GM12878 (cell line): ENCODE results near the gene KICS2. TPM values are rescaled to one million over a fixed set of nuclear protein-coding genes. Genes with fewer than 3 reads are reported as not detected.

Experiments
- ATAC-seq: fragments of 200-7000 bp; cut with Tn5 transposase; 3 replicates; pipeline ENCODE4 v1.9.1; 2020; ENCODE audit warnings: mild to moderate bottlenecking, moderate library complexity
- BruUV-seq: library from RNA; stranded (reverse); fragments of 400-500 nt; replicated peaks from 2 replicates; lab custom pipeline; 2021; lab: Mats Ljungman, UMichigan
- CTCF ChIA-PET: fragments of 300-600 bp; sonication (Branson Sonifier 250); formaldehyde crosslinking; extraction: SDS; loops from one replicate; lab custom pipeline; 2021; ENCODE audit warnings: inconsistent platforms; lab: Yijun Ruan, JAX
- POLR2A ChIA-PET: fragments of 350-600 bp; formaldehyde crosslinking; extraction: SDS; loops from one replicate; lab custom pipeline; 2021; ENCODE audit warnings: inconsistent platforms; lab: Charles Lee
- RAD21 ChIA-PET: fragments of 300-600 bp; sonication (Branson Sonifier 250); formaldehyde crosslinking; loops from one replicate; lab custom pipeline; 2023; ENCODE audit warnings: antibody characterized with exemption; ENCODE audit not compliant: unreplicated experiment; lab: Charles Lee
- SMC1A ChIA-PET: fragments of 300-600 bp; sonication (Branson Sonifier 250); formaldehyde crosslinking; loops from one replicate; lab custom pipeline; 2023; ENCODE audit not compliant: unreplicated experiment, uncharacterized antibody; lab: Charles Lee
- DNase-seq: peaks from one replicate; pipeline ENCODE4 v3.0.0-alpha.2; 2011; ENCODE audit warnings: low read depth, low spot score
- FAIRE-seq: peaks from 3 replicates; lab custom pipeline; 2011; peaks lifted over from hg19 to GRCh38; lab: Jason Lieb, UNC
- H2AFZ ChIP-seq: 2 replicates; pipeline ENCODE4 v1.6.0; 2011; ENCODE audit warnings: low read depth, low read length, control low read depth; ENCODE audit not compliant: control insufficient read depth
- H3K27ac ChIP-seq: 2 replicates; pipeline ENCODE4 v1.5.1; 2011; ENCODE audit warnings: control low read depth; ENCODE audit not compliant: control insufficient read depth, insufficient read depth
- H3K27me3 ChIP-seq, 2 experiments: replicated peaks in 1 of 2; 2 replicates each; pipeline versions ENCODE4 v1.6.0 to v1.6.1; 2011; ENCODE audit warnings: low read length in 1 of 2; ENCODE audit not compliant: control insufficient read depth in 2 of 2, insufficient read depth in 2 of 2
- H3K36me3 ChIP-seq, 2 experiments: 2 replicates each; pipeline ENCODE4 v1.5.1; 2011; ENCODE audit warnings: low read length in 1 of 2; ENCODE audit not compliant: control insufficient read depth in 2 of 2, insufficient read depth in 2 of 2
- H3K4me1 ChIP-seq: 2 replicates; pipeline ENCODE4 v1.6.1; 2011; ENCODE audit warnings: mild to moderate bottlenecking, low read length, moderate library complexity, mixed read lengths; ENCODE audit not compliant: control insufficient read depth, insufficient read depth
- H3K4me2 ChIP-seq: 2 replicates; pipeline ENCODE4 v1.6.0; 2011; ENCODE audit warnings: control low read depth; ENCODE audit not compliant: control insufficient read depth, insufficient read depth
- H3K4me3 ChIP-seq: fragments of 200-600 bp; sonication (generic); 2 replicates; pipeline ENCODE4 v1.5.1; 2016
- H3K79me2 ChIP-seq: 2 replicates; pipeline ENCODE4 v1.6.0; 2011; ENCODE audit warnings: low read length; ENCODE audit not compliant: control insufficient read depth, insufficient read depth
- H3K9ac ChIP-seq: 2 replicates; pipeline ENCODE4 v1.8.0; 2011; ENCODE audit warnings: low read length, control low read depth, mixed read lengths; ENCODE audit not compliant: control insufficient read depth, insufficient read depth
- H3K9me3 ChIP-seq: replicated peaks from 3 replicates; pipeline ENCODE4 v1.5.1; 2011; ENCODE audit warnings: mild to moderate bottlenecking, low read length; ENCODE audit not compliant: control insufficient read depth, insufficient read depth
- H4K20me1 ChIP-seq: 2 replicates; pipeline ENCODE4 v1.6.0; 2011; ENCODE audit not compliant: control insufficient read depth, insufficient read depth
- CEBPZ ChIP-seq: fragments of 150-350 bp; IDR thresholded peaks from 2 replicates; pipeline ENCODE4 v1.6.1; 2016; ENCODE audit warnings: low read depth, low read length
- CUX1 ChIP-seq: IDR thresholded peaks from 2 replicates; pipeline ENCODE4 v1.6.1; 2012; ENCODE audit warnings: improper control_type of control experiment, low read depth, low read length; ENCODE audit not compliant: insufficient replicate concordance
- FOXK2 ChIP-seq: fragments of 450-650 bp; IDR thresholded peaks from 2 replicates; pipeline ENCODE4 v1.6.1; 2017; ENCODE audit warnings: mild to moderate bottlenecking, moderate library complexity
- GABPA ChIP-seq: IDR thresholded peaks from 2 replicates; pipeline ENCODE4 v1.6.1; 2014; ENCODE audit warnings: antibody characterized with exemption, low read depth, mild to moderate bottlenecking, inconsistent platforms
- IKZF1 ChIP-seq: fragments of 450-650 bp; conservative IDR thresholded peaks from 2 replicates; pipeline ENCODE4 v1.6.1; 2017; ENCODE audit warnings: antibody characterized with exemption, mild to moderate bottlenecking
- MEF2A ChIP-seq: IDR thresholded peaks from 2 replicates; pipeline ENCODE4 v1.6.1; 2011; ENCODE audit warnings: low read depth, mild to moderate bottlenecking, low read length, moderate library complexity; ENCODE audit not compliant: insufficient read depth
- SREBF2 ChIP-seq: IDR thresholded peaks from 2 replicates; pipeline ENCODE4 v1.6.1; 2012; ENCODE audit warnings: mild to moderate bottlenecking, low read length
- SRF ChIP-seq, 2 experiments: IDR thresholded peaks; 2 replicates each; pipeline ENCODE4 v1.6.1; 2011; ENCODE audit warnings: low read depth in 2 of 2, low read length in 2 of 2, mild to moderate bottlenecking in 1 of 2, moderate library complexity in 1 of 2
- ZSCAN29 ChIP-seq: fragments of 450-650 bp; IDR thresholded peaks from 2 replicates; pipeline ENCODE4 v1.6.1; 2017; ENCODE audit warnings: mild to moderate bottlenecking, moderate library complexity
- ZZZ3 ChIP-seq: IDR thresholded peaks from 2 replicates; pipeline ENCODE4 v1.6.1; 2011; ENCODE audit warnings: low read depth; ENCODE audit not compliant: control insufficient read depth, insufficient read length
- WGBS: methylation state at CpG from one replicate; pipeline ENCODE4 v1.1.6; 2016; ENCODE audit warnings: low lambda C conversion rate; ENCODE audit not compliant: insufficient replicate concordance, insufficient coverage; ENCODE audit errors: missing lambda C conversion rate; 5-methylcytosine and 5-hydroxymethylcytosine counted together
- in situ Hi-C: fragments of 300-500 bp; cut with MboI; formaldehyde crosslinking; loops from 9 replicates; pipeline ENCODE4 v1.14.3; 2018; ENCODE audit warnings: mixed read lengths
- intact Hi-C: fragments of 100-400 bp; cut with micrococcal nuclease; formaldehyde crosslinking; loops from one replicate; pipeline ENCODE4 v1.14.2; 2022; ENCODE audit not compliant: unreplicated experiment
- polyA plus RNA-seq, 11 experiments: library from polyadenylated mRNA; depleted of rRNA in 4 of 11; unstranded in 6 of 11; stranded (reverse) in 5 of 11; fragments of >200 nt; fragmentation: Nextera tagmentation in 4 of 11; fragmentation: Illumina TruSeq in 1 of 11; extraction: Ambion mirVana in 4 of 11; extraction: Trizol in 1 of 11; gene quantifications; 1 replicate in 1 of 11; 2 replicates in 10 of 11; pipeline versions ENCODE4 v1.2.1 to v1.2.3, GENCODE V29; 2011 to 2016; ENCODE audit warnings: inconsistent platforms in 2 of 11, missing spikeins in 2 of 11, low read depth in 1 of 11
- total RNA-seq, 4 experiments: library from RNA; depleted of rRNA in 3 of 4; stranded (reverse); fragments of >200 nt in 3 of 4; fragmentation: Illumina TruSeq in 1 of 4; extraction: Trizol in 1 of 4; gene quantifications; 2 replicates each; pipeline versions ENCODE4 v1.2.1 to v1.2.3, GENCODE V29; 2013 to 2021
- TF ChIP-seq, protein P1 (sequence below): fragments of 450-650 bp; formaldehyde crosslinking; IDR thresholded peaks from 2 replicates; pipeline ENCODE4 v1.4.0; 2022; ENCODE audit warnings: mild to moderate bottlenecking, moderate library complexity

Gene KICS2
- total and polyA plus RNA-seq, 10 of the 15 experiments (the other 5 are each of a cell fraction or from before 2014, with no cell fraction given) = 3.9 to 13.1 (median 9.5) TPM

- Histone ChIP-seq H3K27me3 (no peaks in the 10 kb centered on the region), H3K27ac (no peak overlapping the region), H3K4me2 (peak overlapping the region; percentile 0; the same call in 1 of the 2 replicates), H3K4me3 (no peak overlapping the region), H3K36me3 (no peaks in the 10 kb centered on the region), H3K4me1 (no peaks in the 10 kb centered on the region; the same call in 1 of the 2 replicates), H2AFZ (no peak overlapping the region), H3K9me3 (no peaks in the 10 kb centered on the region), H4K20me1 (no peaks in the 10 kb centered on the region), H3K9ac (no peak overlapping the region), H3K79me2 (peaks cover 26% of the 10 kb centered on the region)
- ChIA-PET RAD21 (interaction anchor here (2.8 kb wide), 1 partner anchor 375 kb away, joined by 8 read pairs; the partner anchor contains the start of gene SRGAP1), SMC1A (interaction anchor here (1.1 kb wide), 1 partner anchor 14 kb away, joined by 4 read pairs; no protein-coding TSS in a partner anchor), CTCF (interaction anchor here (0.9 kb wide), 1 partner anchor 419 kb away, joined by 3 read pairs; no protein-coding TSS in a partner anchor), POLR2A (no interaction called here)
- DNase-seq (no peak), ATAC-seq (no peak), FAIRE-seq (no peak)
- in situ Hi-C loops (no loop called here), intact Hi-C loops (loop anchor here (5.0 kb wide), 2 partner anchors 182 to 232 kb away; partner anchors contain the start of genes TBK1 and XPOT)
- BruUV-seq = no TSS peak
- 99% methylated on average over 3 of the region's 3 CpGs for WGBS
- TF ChIP-seq FOXK2 (no peak), SRF (IDR thresholded peaks at IDR 0.05; ENCODE audit: low read depth in 2 of 2, low read length in 2 of 2) (no peak), IKZF1 (no peak), MEF2A (no peak), CEBPZ (no peak), CUX1 (no peak), ZZZ3 (no peak), ZSCAN29 (no peak), SREBF2 (no peak), GABPA (no peak)
- TF ChIP-seq, protein P1, sequence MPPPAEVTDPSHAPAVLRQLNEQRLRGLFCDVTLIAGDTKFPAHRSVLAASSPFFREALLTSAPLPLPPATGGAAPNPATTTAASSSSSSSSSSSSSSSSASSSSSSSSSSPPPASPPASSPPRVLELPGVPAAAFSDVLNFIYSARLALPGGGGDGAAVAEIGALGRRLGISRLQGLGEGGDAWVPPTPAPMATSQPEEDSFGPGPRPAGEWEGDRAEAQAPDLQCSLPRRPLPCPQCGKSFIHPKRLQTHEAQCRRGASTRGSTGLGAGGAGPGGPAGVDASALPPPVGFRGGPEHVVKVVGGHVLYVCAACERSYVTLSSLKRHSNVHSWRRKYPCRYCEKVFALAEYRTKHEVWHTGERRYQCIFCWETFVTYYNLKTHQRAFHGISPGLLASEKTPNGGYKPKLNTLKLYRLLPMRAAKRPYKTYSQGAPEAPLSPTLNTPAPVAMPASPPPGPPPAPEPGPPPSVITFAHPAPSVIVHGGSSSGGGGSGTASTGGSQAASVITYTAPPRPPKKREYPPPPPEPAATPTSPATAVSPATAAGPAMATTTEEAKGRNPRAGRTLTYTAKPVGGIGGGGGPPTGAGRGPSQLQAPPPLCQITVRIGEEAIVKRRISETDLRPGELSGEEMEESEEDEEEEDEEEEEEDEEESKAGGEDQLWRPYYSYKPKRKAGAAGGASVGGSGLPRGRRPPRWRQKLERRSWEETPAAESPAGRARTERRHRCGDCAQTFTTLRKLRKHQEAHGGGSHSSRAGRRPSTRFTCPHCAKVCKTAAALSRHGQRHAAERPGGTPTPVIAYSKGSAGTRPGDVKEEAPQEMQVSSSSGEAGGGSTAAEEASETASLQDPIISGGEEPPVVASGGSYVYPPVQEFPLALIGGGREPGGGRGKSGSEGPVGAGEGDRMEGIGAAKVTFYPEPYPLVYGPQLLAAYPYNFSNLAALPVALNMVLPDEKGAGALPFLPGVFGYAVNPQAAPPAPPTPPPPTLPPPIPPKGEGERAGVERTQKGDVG (CRISPR knock-in tag) = no peak
Observed at GRCh38 chr12:64220046-64220445, 2.0 kb downstream of the KICS2 start.
